HepG2 (cell line): Measurements from ENCODE around the gene ZNF75A.

ENCODE experiments used
- ATF7 ChIP-seq, 2 experiments: fragments of 450-650 bp in 1 of 2; sonication (generic) in 1 of 2; formaldehyde crosslinking in 1 of 2; IDR thresholded peaks; 2 replicates each; pipeline versions ENCODE4 v1.4.0 to v1.6.1; 2016 to 2020; ENCODE audit warnings: antibody characterized with exemption in 1 of 2, mild to moderate bottlenecking in 1 of 2, missing genetic modification reagents in 1 of 2
- GFI1 ChIP-seq: sonication (generic); formaldehyde crosslinking; IDR thresholded peaks from 2 replicates; pipeline ENCODE4 v1.5.0; 2020; ENCODE audit warnings: missing genetic modification reagents, mild to moderate bottlenecking, borderline replicate concordance
- NR2F2 ChIP-seq: IDR thresholded peaks from 2 replicates; pipeline ENCODE4 v1.6.1; 2012; ENCODE audit warnings: low read depth, inconsistent platforms, borderline replicate concordance
- POLR2A ChIP-seq, 2 experiments: IDR thresholded peaks; 2 replicates each; pipeline ENCODE4 v1.6.1; 2011; ENCODE audit warnings: low read depth in 2 of 2, low read length in 2 of 2, mild to moderate bottlenecking in 1 of 2, moderate library complexity in 1 of 2; ENCODE audit not compliant: insufficient read depth in 1 of 2
- POLR2AphosphoS5 ChIP-seq: IDR thresholded peaks from 2 replicates; pipeline ENCODE4 v1.6.1; 2012; ENCODE audit warnings: low read depth, low read length
- SRSF9 ChIP-seq: fragments of 200-400 bp; formaldehyde crosslinking; IDR thresholded peaks from 2 replicates; pipeline ENCODE4 v1.6.1; 2018; ENCODE audit warnings: borderline replicate concordance, mild to moderate bottlenecking, low read depth, low read length; ENCODE audit not compliant: insufficient read depth, poor library complexity, severe bottlenecking
- U2AF2 ChIP-seq: fragments of 200-400 bp; formaldehyde crosslinking; IDR thresholded peaks from 2 replicates; pipeline ENCODE4 v1.6.1; 2017; ENCODE audit warnings: low read depth, mild to moderate bottlenecking, low read length
- ZNF124 ChIP-seq: sonication (generic); formaldehyde crosslinking; IDR thresholded peaks from 2 replicates; pipeline ENCODE4 v1.4.0; 2020; ENCODE audit warnings: missing genetic modification reagents
- ZNF260 ChIP-seq: sonication (generic); formaldehyde crosslinking; IDR thresholded peaks from 2 replicates; pipeline ENCODE4 v1.4.0; 2020; ENCODE audit warnings: missing genetic modification reagents, low read depth, mild to moderate bottlenecking, borderline replicate concordance
- TF ChIP-seq, protein P1 (sequence below): IDR thresholded peaks from 2 replicates; pipeline ENCODE4 v1.6.1; 2016; ENCODE audit warnings: low read depth, borderline replicate concordance
- TF ChIP-seq, protein P2 (sequence below): sonication (generic); formaldehyde crosslinking; IDR thresholded peaks from 2 replicates; pipeline ENCODE4 v1.5.0; 2020; ENCODE audit warnings: mild to moderate bottlenecking, missing genetic modification reagents, moderate library complexity
- TF ChIP-seq, protein P3 (sequence below): sonication (generic); formaldehyde crosslinking; IDR thresholded peaks from 2 replicates; pipeline ENCODE4 v1.5.0; 2020; ENCODE audit warnings: missing genetic modification reagents

DNA sequence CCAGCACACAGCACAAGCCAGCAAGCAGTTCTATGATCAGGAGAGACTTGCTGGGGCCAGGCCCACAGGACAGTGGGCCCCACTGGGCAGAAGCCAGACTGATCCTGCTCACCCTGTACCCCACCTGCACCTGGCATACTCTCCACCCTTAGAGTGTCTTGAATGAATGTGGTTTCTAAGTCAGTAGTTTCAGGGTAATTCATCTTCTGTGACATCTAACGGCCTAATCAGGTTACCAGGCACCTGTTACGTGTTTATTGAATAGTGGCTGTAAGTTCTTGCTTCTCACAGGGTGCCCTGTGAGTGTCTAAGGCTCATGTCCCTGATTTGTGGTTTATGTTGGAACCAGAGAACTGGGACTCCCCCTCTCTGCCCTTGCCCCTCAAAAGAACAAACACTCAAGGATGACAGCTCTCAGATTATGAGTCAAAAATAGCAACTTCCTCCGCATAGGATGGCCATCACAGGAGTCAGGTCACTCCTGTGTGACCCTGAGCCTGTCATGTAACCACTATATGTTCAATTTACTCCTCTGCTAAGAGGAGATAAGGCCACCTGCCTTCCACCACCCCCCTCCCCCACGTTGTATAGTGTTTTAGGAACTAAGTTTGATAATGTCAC is 43.4 kb downstream of the ZNF75A start:
- no peak for TF ChIP-seq POLR2A (IDR thresholded peaks at IDR 0.05; ENCODE audit: insufficient read depth in 1 of 2, low read depth in 2 of 2, low read length in 2 of 2)
- TF ChIP-seq, protein P1, sequence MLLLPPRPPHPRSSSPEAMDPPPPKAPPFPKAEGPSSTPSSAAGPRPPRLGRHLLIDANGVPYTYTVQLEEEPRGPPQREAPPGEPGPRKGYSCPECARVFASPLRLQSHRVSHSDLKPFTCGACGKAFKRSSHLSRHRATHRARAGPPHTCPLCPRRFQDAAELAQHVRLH (CRISPR knock-in tag) = no peak
- no peak for TF ChIP-seq ZNF260
- no peak for TF ChIP-seq SRSF9
- TF ChIP-seq, protein P2, sequence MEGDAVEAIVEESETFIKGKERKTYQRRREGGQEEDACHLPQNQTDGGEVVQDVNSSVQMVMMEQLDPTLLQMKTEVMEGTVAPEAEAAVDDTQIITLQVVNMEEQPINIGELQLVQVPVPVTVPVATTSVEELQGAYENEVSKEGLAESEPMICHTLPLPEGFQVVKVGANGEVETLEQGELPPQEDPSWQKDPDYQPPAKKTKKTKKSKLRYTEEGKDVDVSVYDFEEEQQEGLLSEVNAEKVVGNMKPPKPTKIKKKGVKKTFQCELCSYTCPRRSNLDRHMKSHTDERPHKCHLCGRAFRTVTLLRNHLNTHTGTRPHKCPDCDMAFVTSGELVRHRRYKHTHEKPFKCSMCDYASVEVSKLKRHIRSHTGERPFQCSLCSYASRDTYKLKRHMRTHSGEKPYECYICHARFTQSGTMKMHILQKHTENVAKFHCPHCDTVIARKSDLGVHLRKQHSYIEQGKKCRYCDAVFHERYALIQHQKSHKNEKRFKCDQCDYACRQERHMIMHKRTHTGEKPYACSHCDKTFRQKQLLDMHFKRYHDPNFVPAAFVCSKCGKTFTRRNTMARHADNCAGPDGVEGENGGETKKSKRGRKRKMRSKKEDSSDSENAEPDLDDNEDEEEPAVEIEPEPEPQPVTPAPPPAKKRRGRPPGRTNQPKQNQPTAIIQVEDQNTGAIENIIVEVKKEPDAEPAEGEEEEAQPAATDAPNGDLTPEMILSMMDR (CRISPR knock-in tag) = no peak
- TF ChIP-seq U2AF2 = no peak
- no peak for TF ChIP-seq ZNF124
- no peak for TF ChIP-seq POLR2AphosphoS5
- TF ChIP-seq ATF7 (IDR thresholded peaks at IDR 0.05) = no peak
- TF ChIP-seq ATF7 (CRISPR knock-in tag; IDR thresholded peaks at IDR 0.05) = no peak
- TF ChIP-seq GFI1 (CRISPR knock-in tag) = no peak
- TF ChIP-seq, protein P3, sequence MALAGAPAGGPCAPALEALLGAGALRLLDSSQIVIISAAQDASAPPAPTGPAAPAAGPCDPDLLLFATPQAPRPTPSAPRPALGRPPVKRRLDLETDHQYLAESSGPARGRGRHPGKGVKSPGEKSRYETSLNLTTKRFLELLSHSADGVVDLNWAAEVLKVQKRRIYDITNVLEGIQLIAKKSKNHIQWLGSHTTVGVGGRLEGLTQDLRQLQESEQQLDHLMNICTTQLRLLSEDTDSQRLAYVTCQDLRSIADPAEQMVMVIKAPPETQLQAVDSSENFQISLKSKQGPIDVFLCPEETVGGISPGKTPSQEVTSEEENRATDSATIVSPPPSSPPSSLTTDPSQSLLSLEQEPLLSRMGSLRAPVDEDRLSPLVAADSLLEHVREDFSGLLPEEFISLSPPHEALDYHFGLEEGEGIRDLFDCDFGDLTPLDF = no peak
- no peak for TF ChIP-seq NR2F2
